ENCODE data around the gene NUDT13.
"Not testable (repeated sequence)": the region's sequence is repeated elsewhere in the genome, so short reads cannot be mapped to it uniquely, and the experiment has no call there.

GRCh38 chr10:73150633-73151413, 40.6 kb downstream of the NUDT13 start:
- TF ChIP-seq LEF1 (IDR thresholded peaks at IDR 0.05; ENCODE audit: borderline replicate concordance); FOXM1 (IDR thresholded peaks at IDR 0.05; ENCODE audit: borderline replicate concordance); ELF4 (IDR thresholded peaks at IDR 0.05); FOXA1 (IDR thresholded peaks at IDR 0.05): not testable (repeated sequence)

Data from HEK293T (cell line).